Activated CD4-positive, alpha-beta T cell treated with anti-CD3 and anti-CD28 coated beads, Interleukin-2, amount 10 ng/mL, durations not matched to agents 24 days and 14 days (primary cell): ENCODE data around the gene PHTF1. TPM values are rescaled to one million over a fixed set of nuclear protein-coding genes. Genes with fewer than 3 reads are reported as not detected.
"Not testable (repeated sequence)": the region's sequence is repeated elsewhere in the genome, so short reads cannot be mapped to it uniquely, and the experiment has no call there.

Source experiments
- DNase-seq: peaks from one replicate; pipeline ENCODE4 v3.0.0; 2022
- H3K27ac Mint-ChIP-seq: one replicate; pipeline ENCODE4 v1.8.0; 2022; ENCODE audit warnings: mild to moderate bottlenecking, mixed read lengths
- H3K27me3 Mint-ChIP-seq: one replicate; pipeline ENCODE4 v1.8.0; 2022; ENCODE audit warnings: mixed read lengths
- H3K36me3 Mint-ChIP-seq: one replicate; pipeline ENCODE4 v1.8.0; 2022; ENCODE audit warnings: low read depth, mild to moderate bottlenecking, mixed read lengths
- H3K4me1 Mint-ChIP-seq: one replicate; pipeline ENCODE4 v1.8.0; 2021; ENCODE audit warnings: mixed read lengths
- H3K4me3 Mint-ChIP-seq: one replicate; pipeline ENCODE4 v1.8.0; 2022; ENCODE audit warnings: mild to moderate bottlenecking, moderate library complexity, mixed read lengths
- H3K9me3 Mint-ChIP-seq: one replicate; pipeline ENCODE4 v1.8.0; 2021; ENCODE audit warnings: mixed read lengths
- intact Hi-C: fragments of 100-400 bp; cut with micrococcal nuclease; formaldehyde crosslinking; loops from one replicate; pipeline ENCODE4 v1.15.1; 2023
- total RNA-seq: library from RNA; stranded (reverse); gene quantifications from 2 replicates; pipeline ENCODE4 v1.2.3, GENCODE V29; 2022

PHTF1 gene
- total RNA-seq, 1 donor from 2014 or later: 19.2 TPM

GRCh38 chr1:113734357-113735055 is 24.8 kb downstream of the PHTF1 start:
- peaks cover 26% of the 10 kb centered on the region for H3K36me3 Mint-ChIP-seq

GRCh38 chr1:113732802-113733201 is 26.5 kb downstream of the PHTF1 start:
- intact Hi-C loops: no loop called here
- Mint-ChIP-seq H3K9me3 (peaks cover 3% of the 10 kb centered on the region), H3K36me3 (peaks cover 28% of the 10 kb centered on the region), H3K4me3 (no peak overlapping the region), H3K27me3 (no peaks in the 10 kb centered on the region), H3K4me1 (peaks cover 15% of the 10 kb centered on the region), H3K27ac (no peak overlapping the region)
- DNase-seq: no peak

More at GRCh38 chr1:113734357-113735055, 24.8 kb downstream of the PHTF1 start:
- intact Hi-C loops: no loop called here
- Mint-ChIP-seq H3K27ac (peak overlapping the region; percentile 60), H3K9me3 (no peaks in the 10 kb centered on the region), H3K4me3 (peak overlapping the region; percentile 34), H3K4me1 (peaks cover 15% of the 10 kb centered on the region), H3K27me3 (no peaks in the 10 kb centered on the region)
- no peak for DNase-seq

GRCh38 chr1:113721010-113721409 is 38.3 kb downstream of the PHTF1 start:
- peaks cover 67% of the 10 kb centered on the region for H3K36me3 Mint-ChIP-seq
- no peak overlapping the region for H3K4me3 Mint-ChIP-seq
- intact Hi-C loops: no loop called here

GRCh38 chr1:113718621-113719020 is 40.7 kb downstream of the PHTF1 start:
- H3K36me3 Mint-ChIP-seq: peaks cover 70% of the 10 kb centered on the region
- H3K4me1 Mint-ChIP-seq, H3K27me3 Mint-ChIP-seq, H3K27ac Mint-ChIP-seq, H3K4me3 Mint-ChIP-seq, intact Hi-C loops, H3K9me3 Mint-ChIP-seq, DNase-seq: not testable (repeated sequence)

More at GRCh38 chr1:113721010-113721409, 38.3 kb downstream of the PHTF1 start:
- Mint-ChIP-seq H3K4me1 (peaks cover under 1% of the 10 kb centered on the region), H3K27me3 (no peaks in the 10 kb centered on the region), H3K27ac (no peak overlapping the region), H3K9me3 (peaks cover 8% of the 10 kb centered on the region)
- no peak for DNase-seq

- DNase-seq, intact Hi-C loops, H3K9me3 Mint-ChIP-seq, H3K4me1 Mint-ChIP-seq, H3K27ac Mint-ChIP-seq, H3K4me3 Mint-ChIP-seq, H3K27me3 Mint-ChIP-seq: not testable (repeated sequence)
- H3K36me3 Mint-ChIP-seq: peaks cover 67% of the 10 kb centered on the region
These were observed 41.8 kb downstream of the PHTF1 start for GRCh38 chr1:113717506-113717905.

GRCh38 chr1:113714606-113715269 is 44.5 kb downstream of the PHTF1 start:
- Mint-ChIP-seq H3K36me3 (peaks cover 52% of the 10 kb centered on the region), H3K9me3 (peaks cover 7% of the 10 kb centered on the region), H3K27me3 (no peaks in the 10 kb centered on the region), H3K4me1 (peaks cover 2% of the 10 kb centered on the region), H3K4me3 (no peak overlapping the region), H3K27ac (no peak overlapping the region)
- DNase-seq: no peak
- intact Hi-C loops: no loop called here

GRCh38 chr1:113701429-113701828 is 57.9 kb downstream of the PHTF1 start:
- Mint-ChIP-seq H3K27me3 (no peaks in the 10 kb centered on the region), H3K36me3 (peaks cover 26% of the 10 kb centered on the region), H3K27ac (no peak overlapping the region), H3K9me3 (peaks cover 3% of the 10 kb centered on the region), H3K4me1 (peaks cover 2% of the 10 kb centered on the region), H3K4me3 (no peak overlapping the region)
- no peak for DNase-seq
- intact Hi-C loops: no loop called here

GRCh38 chr1:113694910-113695309 is 64.4 kb downstream of the PHTF1 start:
- Mint-ChIP-seq H3K27me3 (no peaks in the 10 kb centered on the region), H3K9me3 (peaks cover 21% of the 10 kb centered on the region), H3K4me1 (no peaks in the 10 kb centered on the region), H3K27ac (no peak overlapping the region), H3K4me3 (no peak overlapping the region), H3K36me3 (peaks cover 54% of the 10 kb centered on the region)
- intact Hi-C loops: no loop called here
- no peak for DNase-seq

GRCh38 chr1:113692824-113693431 is 66.4 kb downstream of the PHTF1 start:
- H3K27me3 Mint-ChIP-seq: no peaks in the 10 kb centered on the region
- no peak for DNase-seq
- H3K27ac Mint-ChIP-seq: peak overlapping the region; percentile 4
- peaks cover 21% of the 10 kb centered on the region for H3K9me3 Mint-ChIP-seq
- intact Hi-C loops: no loop called here
- H3K4me1 Mint-ChIP-seq: no peaks in the 10 kb centered on the region
- peaks cover 48% of the 10 kb centered on the region for H3K36me3 Mint-ChIP-seq
- no peak overlapping the region for H3K4me3 Mint-ChIP-seq

- no peak for DNase-seq
- H3K4me3 Mint-ChIP-seq: no peak overlapping the region
- no peak overlapping the region for H3K27ac Mint-ChIP-seq
These were observed 66.9 kb downstream of the PHTF1 start for GRCh38 chr1:113692342-113692741.

GRCh38 chr1:113691184-113691583 is 68.1 kb downstream of the PHTF1 start:
- no peaks in the 10 kb centered on the region for H3K27me3 Mint-ChIP-seq
- H3K36me3 Mint-ChIP-seq: peaks cover 38% of the 10 kb centered on the region
- no peak for DNase-seq
- intact Hi-C loops: no loop called here
- no peak overlapping the region for H3K4me3 Mint-ChIP-seq
- peaks cover 19% of the 10 kb centered on the region for H3K9me3 Mint-ChIP-seq
- no peaks in the 10 kb centered on the region for H3K4me1 Mint-ChIP-seq
- H3K27ac Mint-ChIP-seq: no peak overlapping the region

More at GRCh38 chr1:113692342-113692741, 66.9 kb downstream of the PHTF1 start:
- Mint-ChIP-seq H3K4me1 (no peaks in the 10 kb centered on the region), H3K27me3 (no peaks in the 10 kb centered on the region), H3K9me3 (peaks cover 21% of the 10 kb centered on the region), H3K36me3 (peaks cover 45% of the 10 kb centered on the region)
- intact Hi-C loops: no loop called here

- H3K4me1 Mint-ChIP-seq: peaks cover 2% of the 10 kb centered on the region
- intact Hi-C loops: no loop called here
- no peak overlapping the region for H3K27ac Mint-ChIP-seq
- peaks cover 3% of the 10 kb centered on the region for H3K9me3 Mint-ChIP-seq
- no peak overlapping the region for H3K4me3 Mint-ChIP-seq
- peaks cover 14% of the 10 kb centered on the region for H3K36me3 Mint-ChIP-seq
- no peaks in the 10 kb centered on the region for H3K27me3 Mint-ChIP-seq
- DNase-seq: no peak
These were observed 72.2 kb downstream of the PHTF1 start for GRCh38 chr1:113686891-113687618.

GRCh38 chr1:113684153-113684541 is 75.1 kb downstream of the PHTF1 start:
- H3K27me3 Mint-ChIP-seq: no peaks in the 10 kb centered on the region
- peaks cover 6% of the 10 kb centered on the region for H3K4me1 Mint-ChIP-seq
- no peaks in the 10 kb centered on the region for H3K9me3 Mint-ChIP-seq
- peaks cover 5% of the 10 kb centered on the region for H3K36me3 Mint-ChIP-seq
- no peak overlapping the region for H3K27ac Mint-ChIP-seq
- intact Hi-C loops: no loop called here
- no peak overlapping the region for H3K4me3 Mint-ChIP-seq
- no peak for DNase-seq
